ENCODE measurements around the gene TRIM46. TPM values are rescaled to one million over a fixed set of nuclear protein-coding genes. Genes with fewer than 3 reads are reported as not detected.

Gene TRIM46
- total and polyA plus RNA-seq, 9 of the 15 experiments (the other 6 are each of a cell fraction or from before 2014, with no cell fraction given): 0.05 to 0.60 (median 0.16) TPM; not detected in 3

DNA sequence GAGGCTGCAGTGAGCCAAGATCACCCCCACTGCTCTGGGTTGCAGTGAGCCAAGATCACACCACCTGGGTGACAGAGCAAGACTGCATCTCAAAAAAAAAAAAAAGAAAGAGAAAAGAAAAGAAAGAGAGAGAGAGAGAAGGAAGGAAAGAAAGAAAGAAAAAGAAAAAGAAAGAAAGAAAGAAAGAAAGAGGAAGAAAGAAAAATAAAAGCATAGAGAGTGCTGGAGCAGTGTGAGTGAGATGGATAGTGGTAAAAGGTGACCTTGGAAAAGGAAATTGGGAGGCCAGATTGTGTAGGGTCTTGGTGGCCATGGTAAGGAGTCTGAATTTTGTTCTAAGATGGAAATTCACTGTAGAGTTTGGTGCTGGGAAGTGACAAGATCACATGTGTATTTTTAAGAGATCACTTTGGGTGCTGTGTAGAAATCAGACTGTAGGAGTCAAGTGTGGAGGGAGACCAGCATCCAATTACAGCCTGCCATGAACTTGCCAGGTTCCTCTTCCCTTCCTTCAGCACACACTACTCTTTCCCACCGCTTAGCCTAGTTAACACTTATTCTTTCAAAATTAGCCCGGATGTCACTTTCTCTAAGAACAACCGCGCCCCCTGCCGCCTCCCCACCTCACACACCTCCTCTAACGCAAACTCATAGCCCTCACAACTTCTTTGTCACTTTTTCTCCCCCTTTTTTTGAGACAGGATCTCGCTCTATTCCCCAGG is 52.7 kb downstream of the TRIM46 start (continued):
- TF ChIP-seq RCOR1 (IDR thresholded peaks at IDR 0.05; ENCODE audit: borderline replicate concordance in 1 of 2, low read depth in 2 of 2, low read length in 2 of 2) (peak; percentile 12 to 49; a peak in 2 of 4 replicates), BHLHE40 (IDR thresholded peaks at IDR 0.05; ENCODE audit: low read length) (0 out of 2 replicates have a peak, but pooled peaks have one; percentile 12), FUS (optimal IDR thresholded peaks at IDR 0.05; ENCODE audit: low read depth, low read length) (no peak), STAG1 (CRISPR knock-in tag; IDR thresholded peaks at IDR 0.05; ENCODE audit: borderline replicate concordance) (0 out of 2 replicates have a peak, but pooled peaks have one; percentile 19), PHB2 (IDR thresholded peaks at IDR 0.05; ENCODE audit: low read depth) (peak; percentile 59; the same call in 1 of the 2 replicates), SIN3A (IDR thresholded peaks at IDR 0.05; ENCODE audit: borderline replicate concordance in 2 of 2, control insufficient read depth in 1 of 2, low read depth in 2 of 2, low read length in 2 of 2) (0 out of 4 replicates have a peak, but pooled peaks of 1 of the 2 experiments have one; percentile 10), ZNF232 (CRISPR knock-in tag; IDR thresholded peaks at IDR 0.05) (no peak), MCM2 (IDR thresholded peaks at IDR 0.05; ENCODE audit: low read depth) (no peak), ZNF124 (CRISPR knock-in tag; IDR thresholded peaks at IDR 0.05) (no peak), ZBTB5 (IDR thresholded peaks at IDR 0.05) (peak; percentile 47; the same call in 1 of the 2 replicates), PKNOX1 (IDR thresholded peaks at IDR 0.05) (peak; percentile 53; the same call in 1 of the 2 replicates), FOXO4 (CRISPR knock-in tag; IDR thresholded peaks at IDR 0.05) (no peak), SMAD3 (CRISPR knock-in tag; conservative IDR thresholded peaks at IDR 0.05) (no peak)
- TF ChIP-seq, protein P1, sequence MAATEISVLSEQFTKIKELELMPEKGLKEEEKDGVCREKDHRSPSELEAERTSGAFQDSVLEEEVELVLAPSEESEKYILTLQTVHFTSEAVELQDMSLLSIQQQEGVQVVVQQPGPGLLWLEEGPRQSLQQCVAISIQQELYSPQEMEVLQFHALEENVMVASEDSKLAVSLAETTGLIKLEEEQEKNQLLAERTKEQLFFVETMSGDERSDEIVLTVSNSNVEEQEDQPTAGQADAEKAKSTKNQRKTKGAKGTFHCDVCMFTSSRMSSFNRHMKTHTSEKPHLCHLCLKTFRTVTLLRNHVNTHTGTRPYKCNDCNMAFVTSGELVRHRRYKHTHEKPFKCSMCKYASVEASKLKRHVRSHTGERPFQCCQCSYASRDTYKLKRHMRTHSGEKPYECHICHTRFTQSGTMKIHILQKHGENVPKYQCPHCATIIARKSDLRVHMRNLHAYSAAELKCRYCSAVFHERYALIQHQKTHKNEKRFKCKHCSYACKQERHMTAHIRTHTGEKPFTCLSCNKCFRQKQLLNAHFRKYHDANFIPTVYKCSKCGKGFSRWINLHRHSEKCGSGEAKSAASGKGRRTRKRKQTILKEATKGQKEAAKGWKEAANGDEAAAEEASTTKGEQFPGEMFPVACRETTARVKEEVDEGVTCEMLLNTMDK (IDR thresholded peaks at IDR 0.05; ENCODE audit: borderline replicate concordance, insufficient read depth, low read depth, low read length, poor library complexity, severe bottlenecking): peak; percentile 78
- TF ChIP-seq, protein P2, sequence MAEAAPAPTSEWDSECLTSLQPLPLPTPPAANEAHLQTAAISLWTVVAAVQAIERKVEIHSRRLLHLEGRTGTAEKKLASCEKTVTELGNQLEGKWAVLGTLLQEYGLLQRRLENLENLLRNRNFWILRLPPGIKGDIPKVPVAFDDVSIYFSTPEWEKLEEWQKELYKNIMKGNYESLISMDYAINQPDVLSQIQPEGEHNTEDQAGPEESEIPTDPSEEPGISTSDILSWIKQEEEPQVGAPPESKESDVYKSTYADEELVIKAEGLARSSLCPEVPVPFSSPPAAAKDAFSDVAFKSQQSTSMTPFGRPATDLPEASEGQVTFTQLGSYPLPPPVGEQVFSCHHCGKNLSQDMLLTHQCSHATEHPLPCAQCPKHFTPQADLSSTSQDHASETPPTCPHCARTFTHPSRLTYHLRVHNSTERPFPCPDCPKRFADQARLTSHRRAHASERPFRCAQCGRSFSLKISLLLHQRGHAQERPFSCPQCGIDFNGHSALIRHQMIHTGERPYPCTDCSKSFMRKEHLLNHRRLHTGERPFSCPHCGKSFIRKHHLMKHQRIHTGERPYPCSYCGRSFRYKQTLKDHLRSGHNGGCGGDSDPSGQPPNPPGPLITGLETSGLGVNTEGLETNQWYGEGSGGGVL (CRISPR knock-in tag; IDR thresholded peaks at IDR 0.05): no peak
- TF ChIP-seq, protein P3, sequence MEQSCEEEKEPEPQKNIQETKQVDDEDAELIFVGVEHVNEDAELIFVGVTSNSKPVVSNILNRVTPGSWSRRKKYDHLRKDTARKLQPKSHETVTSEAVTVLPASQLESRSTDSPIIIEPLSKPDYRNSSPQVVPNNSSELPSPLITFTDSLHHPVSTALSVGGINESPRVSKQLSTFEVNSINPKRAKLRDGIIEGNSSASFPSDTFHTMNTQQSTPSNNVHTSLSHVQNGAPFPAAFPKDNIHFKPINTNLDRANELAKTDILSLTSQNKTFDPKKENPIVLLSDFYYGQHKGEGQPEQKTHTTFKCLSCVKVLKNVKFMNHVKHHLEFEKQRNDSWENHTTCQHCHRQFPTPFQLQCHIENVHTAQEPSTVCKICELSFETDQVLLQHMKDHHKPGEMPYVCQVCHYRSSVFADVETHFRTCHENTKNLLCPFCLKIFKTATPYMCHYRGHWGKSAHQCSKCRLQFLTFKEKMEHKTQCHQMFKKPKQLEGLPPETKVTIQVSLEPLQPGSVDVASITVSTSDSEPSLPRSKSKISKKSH (CRISPR knock-in tag; IDR thresholded peaks at IDR 0.05): no peak
